Osteoblast (primary cell): Measurements from ENCODE around the gene SMIM7. TPM values are rescaled to one million over a fixed set of nuclear protein-coding genes. Genes with fewer than 3 reads are reported as not detected.

Experiments used
- DNase-seq: peaks from one replicate; pipeline ENCODE4 v3.0.0; 2011; ENCODE audit warnings: low spot score, mixed read lengths; ENCODE audit not compliant: insufficient read length; ENCODE audit errors: missing footprints
- H2AFZ ChIP-seq: 2 replicates; pipeline ENCODE4 v1.6.0; 2011; ENCODE audit warnings: mild to moderate bottlenecking, low read length
- H3K27ac ChIP-seq: 2 replicates; pipeline ENCODE4 v1.5.1; 2011; ENCODE audit warnings: mild to moderate bottlenecking, low read depth, low read length, moderate library complexity
- H3K27me3 ChIP-seq: 2 replicates; pipeline ENCODE4 v1.6.0; 2012; ENCODE audit warnings: mild to moderate bottlenecking, control low read depth, inconsistent platforms, low read length, moderate library complexity; ENCODE audit not compliant: insufficient read depth
- H3K36me3 ChIP-seq: 2 replicates; pipeline ENCODE4 v1.5.1; 2011; ENCODE audit warnings: mild to moderate bottlenecking, low read length, control low read depth, moderate library complexity; ENCODE audit not compliant: insufficient read depth
- H3K4me1 ChIP-seq: 2 replicates; pipeline ENCODE4 v1.5.1; 2011; ENCODE audit warnings: mild to moderate bottlenecking, low read length, control low read depth, moderate library complexity; ENCODE audit not compliant: insufficient read depth
- H3K4me2 ChIP-seq: 2 replicates; pipeline ENCODE4 v1.6.0; 2011; ENCODE audit warnings: mild to moderate bottlenecking, low read length; ENCODE audit not compliant: insufficient read depth
- H3K4me3 ChIP-seq: fragments of 200-600 bp; sonication (generic); 3 replicates; pipeline ENCODE4 v1.5.1; 2012; ENCODE audit warnings: mild to moderate bottlenecking, low read length, inconsistent platforms; ENCODE audit not compliant: insufficient read depth
- H3K79me2 ChIP-seq: 2 replicates; pipeline ENCODE4 v1.6.0; 2012; ENCODE audit warnings: mild to moderate bottlenecking, low read length, control low read depth, inconsistent platforms; ENCODE audit not compliant: insufficient read depth
- H3K9me3 ChIP-seq: 2 replicates; pipeline ENCODE4 v1.5.1; 2011; ENCODE audit warnings: low read depth, low read length, control low read depth
- H4K20me1 ChIP-seq: 2 replicates; pipeline ENCODE4 v1.6.0; 2012; ENCODE audit warnings: mild to moderate bottlenecking, low read length, control low read depth; ENCODE audit not compliant: insufficient read depth
- total RNA-seq: library from RNA; depleted of rRNA; stranded (reverse); fragments of >200 nt; gene quantifications from 2 replicates; pipeline ENCODE4 v1.2.3, GENCODE V29; 2012
- TF ChIP-seq, protein P1 (sequence below): IDR thresholded peaks from 2 replicates; pipeline ENCODE4 v1.5.1; 2011; ENCODE audit warnings: mild to moderate bottlenecking, low read depth, low read length, moderate library complexity; ENCODE audit errors: extremely low read depth

SMIM7 gene
- total RNA-seq, 1 donor: 60.1 TPM

DNA sequence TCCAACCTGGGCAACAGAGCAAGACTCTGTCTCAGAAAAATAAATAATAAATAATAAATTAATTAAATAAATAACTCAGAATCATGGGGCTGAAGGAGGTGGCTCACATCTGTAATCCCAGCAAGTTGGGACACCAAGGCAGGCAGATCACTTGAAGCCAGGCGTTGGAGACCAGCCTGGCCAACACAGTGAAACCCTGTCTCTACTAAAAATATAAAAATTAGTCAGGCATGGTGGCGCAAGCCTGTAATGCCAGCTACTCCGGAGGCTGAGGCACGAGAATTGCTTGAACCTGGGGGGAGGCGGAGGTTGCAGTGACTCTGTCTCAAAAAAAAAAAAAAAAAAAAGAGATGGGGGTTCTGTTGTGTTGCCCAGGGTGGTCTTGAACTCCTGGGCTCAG lies 8.2 kb upstream of the SMIM7 start:
- TF ChIP-seq, protein P1, sequence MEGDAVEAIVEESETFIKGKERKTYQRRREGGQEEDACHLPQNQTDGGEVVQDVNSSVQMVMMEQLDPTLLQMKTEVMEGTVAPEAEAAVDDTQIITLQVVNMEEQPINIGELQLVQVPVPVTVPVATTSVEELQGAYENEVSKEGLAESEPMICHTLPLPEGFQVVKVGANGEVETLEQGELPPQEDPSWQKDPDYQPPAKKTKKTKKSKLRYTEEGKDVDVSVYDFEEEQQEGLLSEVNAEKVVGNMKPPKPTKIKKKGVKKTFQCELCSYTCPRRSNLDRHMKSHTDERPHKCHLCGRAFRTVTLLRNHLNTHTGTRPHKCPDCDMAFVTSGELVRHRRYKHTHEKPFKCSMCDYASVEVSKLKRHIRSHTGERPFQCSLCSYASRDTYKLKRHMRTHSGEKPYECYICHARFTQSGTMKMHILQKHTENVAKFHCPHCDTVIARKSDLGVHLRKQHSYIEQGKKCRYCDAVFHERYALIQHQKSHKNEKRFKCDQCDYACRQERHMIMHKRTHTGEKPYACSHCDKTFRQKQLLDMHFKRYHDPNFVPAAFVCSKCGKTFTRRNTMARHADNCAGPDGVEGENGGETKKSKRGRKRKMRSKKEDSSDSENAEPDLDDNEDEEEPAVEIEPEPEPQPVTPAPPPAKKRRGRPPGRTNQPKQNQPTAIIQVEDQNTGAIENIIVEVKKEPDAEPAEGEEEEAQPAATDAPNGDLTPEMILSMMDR: no peak
- no peak for DNase-seq
- Histone ChIP-seq H3K79me2 (no peaks in the 10 kb centered on the region), H3K27ac (no peak overlapping the region), H3K9me3 (no peaks in the 10 kb centered on the region), H3K36me3 (no peaks in the 10 kb centered on the region), H2AFZ (no peak overlapping the region), H3K27me3 (no peaks in the 10 kb centered on the region), H3K4me1 (no peaks in the 10 kb centered on the region), H4K20me1 (no peaks in the 10 kb centered on the region), H3K4me3 (no peak overlapping the region), H3K4me2 (no peak overlapping the region)

DNA sequence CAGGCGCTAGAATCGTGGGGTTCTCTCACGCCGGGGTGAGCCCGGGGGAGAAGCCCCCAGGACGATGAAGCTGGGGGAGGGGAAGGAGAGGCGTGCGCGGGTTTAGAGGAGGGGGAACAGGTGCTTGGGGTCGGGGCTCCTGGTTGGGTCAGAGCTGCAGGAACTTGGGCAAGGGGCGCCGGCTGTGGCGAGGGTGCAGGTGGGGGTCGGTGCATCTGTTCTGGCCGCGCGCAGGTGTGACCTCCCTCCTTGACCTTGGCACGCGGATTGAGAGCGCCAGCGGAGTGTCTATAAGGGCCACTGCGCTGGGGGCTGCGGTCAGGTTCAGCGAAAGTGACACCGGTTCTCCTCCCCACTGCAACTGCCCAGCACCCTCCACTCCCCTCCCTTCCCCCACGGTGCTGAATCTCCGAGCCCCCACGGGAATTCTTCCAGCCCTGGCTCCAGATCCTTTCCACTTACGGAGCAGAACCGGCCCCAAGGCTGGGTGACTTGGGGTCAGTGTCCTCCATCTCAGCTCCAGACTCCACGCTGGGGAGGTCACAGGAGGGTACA lies 1.6 kb upstream of the SMIM7 start:
- Histone ChIP-seq H3K4me3 (peak overlapping the region; percentile 93), H3K9me3 (no peaks in the 10 kb centered on the region), H4K20me1 (peaks cover 27% of the 10 kb centered on the region), H3K36me3 (peaks cover 22% of the 10 kb centered on the region), H3K27ac (no peak overlapping the region), H3K4me2 (peak overlapping the region; percentile 98), H3K4me1 (peaks cover 22% of the 10 kb centered on the region), H2AFZ (peak overlapping the region; percentile 60), H3K79me2 (peaks cover 30% of the 10 kb centered on the region), H3K27me3 (no peaks in the 10 kb centered on the region)
- peak; percentile 58 for DNase-seq
- TF ChIP-seq, protein P1: no peak

- DNase-seq: peak; percentile 85
Measured at GRCh38 chr19:16660763-16661479, 977 bp upstream of the SMIM7 start, which contains the start of gene TMEM38A. Gene TMEM38A, plus strand, starts transcription at chr19:16661139. Its CDS starts 79 bp downstream, at chr19:16661218.

DNA sequence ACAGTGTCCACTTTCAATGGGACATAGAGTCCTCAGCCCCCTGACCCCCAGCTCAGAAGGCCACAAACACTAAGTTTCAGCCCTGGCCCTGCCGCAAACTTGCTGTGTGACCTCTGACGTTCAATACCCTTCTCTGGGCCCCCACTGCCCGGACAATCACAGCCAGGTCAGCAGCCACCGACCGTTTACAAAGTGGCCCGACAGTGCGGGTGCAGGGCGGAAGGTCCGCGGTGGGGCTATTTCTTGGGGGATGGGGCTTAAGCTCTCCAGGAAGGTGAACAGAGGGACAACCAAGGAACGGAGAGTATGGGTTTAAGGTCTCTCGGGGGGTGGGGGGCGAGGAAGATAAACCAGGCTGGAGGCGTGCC lies 496 bp downstream of the SMIM7 start:
- Histone ChIP-seq H3K4me3 (peak overlapping the region; percentile 93), H3K4me2 (peak overlapping the region; percentile 98), H3K27ac (peak overlapping the region; percentile 91), H3K4me1 (peaks cover 22% of the 10 kb centered on the region), H4K20me1 (peaks cover 34% of the 10 kb centered on the region), H3K27me3 (no peaks in the 10 kb centered on the region), H2AFZ (peak overlapping the region; percentile 45), H3K36me3 (peaks cover 39% of the 10 kb centered on the region), H3K9me3 (no peaks in the 10 kb centered on the region), H3K79me2 (peaks cover 47% of the 10 kb centered on the region)
- TF ChIP-seq, protein P1: no peak
- DNase-seq: no peak

More at GRCh38 chr19:16660763-16661479, 977 bp upstream of the SMIM7 start, which contains the start of gene TMEM38A:
- peaks cover 36% of the 10 kb centered on the region for H3K79me2 ChIP-seq
- peaks cover 22% of the 10 kb centered on the region for H3K4me1 ChIP-seq
- TF ChIP-seq, protein P1: no peak
- H4K20me1 ChIP-seq: peaks cover 30% of the 10 kb centered on the region
- peak within 1 kb of the TSS; percentile 93 for H3K4me3 ChIP-seq
- no peaks in the 10 kb centered on the region for H3K27me3 ChIP-seq
- peak within 1 kb of the TSS; percentile 99 for H2AFZ ChIP-seq
- peak within 1 kb of the TSS; percentile 91 for H3K27ac ChIP-seq
- H3K4me2 ChIP-seq: peak within 1 kb of the TSS; percentile 98
- H3K36me3 ChIP-seq: peaks cover 26% of the 10 kb centered on the region
- no peaks in the 10 kb centered on the region for H3K9me3 ChIP-seq
